H1 (cell line): Measurements from ENCODE around the gene DDX50. TPM values are rescaled to one million over a fixed set of nuclear protein-coding genes. Genes with fewer than 3 reads are reported as not detected.

Experiments used
- CHD2 ChIP-seq: IDR thresholded peaks from 2 replicates; pipeline ENCODE4 v1.6.1; 2012; ENCODE audit warnings: low read length, improper control_type of control experiment
- CHD7 ChIP-seq: fragments of 300-600 bp; sonication (generic); IDR thresholded peaks from 2 replicates; pipeline ENCODE4 v1.7.1; 2012; ENCODE audit warnings: low read length, moderate library complexity, mild to moderate bottlenecking, inconsistent platforms; ENCODE audit not compliant: insufficient replicate concordance
- JUND ChIP-seq: IDR thresholded peaks from 2 replicates; pipeline ENCODE4 v1.6.1; 2011; ENCODE audit warnings: mild to moderate bottlenecking, improper control_type of control experiment, low read length
- SIX5 ChIP-seq: IDR thresholded peaks from 2 replicates; pipeline ENCODE4 v1.6.1; 2011; ENCODE audit warnings: mild to moderate bottlenecking, low read depth, low read length
- SRF ChIP-seq: IDR thresholded peaks from 2 replicates; pipeline ENCODE4 v1.6.1; 2011; ENCODE audit warnings: mild to moderate bottlenecking, low read depth, low read length, moderate library complexity
- TBP ChIP-seq: IDR thresholded peaks from 2 replicates; pipeline ENCODE4 v1.6.1; 2011; ENCODE audit warnings: low read depth, low read length, improper control_type of control experiment
- polyA plus RNA-seq, 7 experiments: library from polyadenylated mRNA; depleted of rRNA in 3 of 7; stranded (reverse) in 5 of 7; unstranded in 2 of 7; fragments of >200 nt in 5 of 7; fragments of 200-250 nt in 2 of 7; gene quantifications; 1 replicate in 5 of 7; 2 replicates in 1 of 7; 4 replicates in 1 of 7; pipeline versions ENCODE4 v1.2.1 to v1.2.3, GENCODE V29; 2011 to 2013; ENCODE audit warnings: missing spikeins in 2 of 7, mixed read lengths in 2 of 7
- total RNA-seq: library from RNA; stranded (reverse); fragmentation: NEBNext Ultra II Directional; extraction: Animal tissue kit (Norgen Biotek cat#: 25700); gene quantifications from 2 replicates; pipeline ENCODE4 v1.2.1, GENCODE V29; 2021
- TF ChIP-seq, protein P1 (sequence below): IDR thresholded peaks from 2 replicates; pipeline ENCODE4 v1.6.1; 2012; ENCODE audit warnings: inconsistent platforms

The DDX50 gene
- total and polyA plus RNA-seq, 2 of the 8 experiments (the other 6 are each of a cell fraction or from before 2014, with no cell fraction given) = 20.0 to 36.5 TPM

DNA sequence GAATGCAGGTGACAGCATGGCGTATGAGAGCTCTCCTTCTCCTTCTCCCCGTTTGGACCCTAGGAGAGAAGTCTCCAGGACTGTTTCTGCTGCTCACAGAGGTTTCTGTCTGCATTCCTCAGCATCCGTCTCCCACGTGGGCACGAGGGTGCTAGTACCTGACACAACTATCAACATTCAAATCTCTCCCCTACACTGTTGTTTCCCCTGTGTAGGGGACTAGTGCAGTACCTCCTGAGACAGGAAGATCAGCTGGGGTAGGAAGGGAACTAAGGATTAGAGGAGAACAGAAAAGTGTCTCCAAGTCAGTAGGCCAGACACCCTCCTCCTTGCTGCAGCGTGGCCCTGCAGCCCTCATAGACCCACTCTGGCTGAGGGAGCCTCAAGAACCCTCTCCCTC, 44.8 kb upstream of the DDX50 start (continued):
- no peak for TF ChIP-seq CHD7
- TF ChIP-seq, protein P1, sequence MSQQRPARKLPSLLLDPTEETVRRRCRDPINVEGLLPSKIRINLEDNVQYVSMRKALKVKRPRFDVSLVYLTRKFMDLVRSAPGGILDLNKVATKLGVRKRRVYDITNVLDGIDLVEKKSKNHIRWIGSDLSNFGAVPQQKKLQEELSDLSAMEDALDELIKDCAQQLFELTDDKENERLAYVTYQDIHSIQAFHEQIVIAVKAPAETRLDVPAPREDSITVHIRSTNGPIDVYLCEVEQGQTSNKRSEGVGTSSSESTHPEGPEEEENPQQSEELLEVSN = no peak
- TF ChIP-seq SIX5 = no peak
- TF ChIP-seq JUND = no peak
- TF ChIP-seq SRF = no peak
- no peak for TF ChIP-seq TBP
- no peak for TF ChIP-seq CHD2
- TF ChIP-seq, all 59 proteins: peak for 0
